Neural cell (in vitro differentiated cells): Measurements from ENCODE around the gene NAP1L1. TPM values are rescaled to one million over a fixed set of nuclear protein-coding genes. Genes with fewer than 3 reads are reported as not detected.

Source experiments
- H2AFZ ChIP-seq: fragments of 200-600, 300-800 bp; sonication (generic), shearing (Covaris generic); 2 replicates; pipeline ENCODE4 v1.6.0; 2014; ENCODE audit warnings: low read depth, mild to moderate bottlenecking, antibody characterized with exemption, low read length, moderate library complexity
- H3F3A ChIP-seq: fragments of 200-600 bp; shearing (Covaris generic); 2 replicates; pipeline ENCODE4 v1.6.1; 2016; ENCODE audit warnings: mild to moderate bottlenecking, moderate library complexity, mixed read lengths, antibody characterized with exemption, low read length; ENCODE audit not compliant: insufficient read depth, poor library complexity, severe bottlenecking
- H3K27ac ChIP-seq: fragments of 200-600, 300-800 bp; sonication (generic), shearing (Covaris generic); 2 replicates; pipeline ENCODE4 v1.5.1; 2014; ENCODE audit warnings: mild to moderate bottlenecking, low read length, moderate library complexity
- H3K27me3 ChIP-seq: fragments of 300-800, 200-600 bp; sonication (generic), shearing (Covaris generic); 2 replicates; pipeline ENCODE4 v1.6.0; 2014; ENCODE audit warnings: mild to moderate bottlenecking, low read depth, low read length, moderate library complexity; ENCODE audit not compliant: insufficient read depth
- H3K36me3 ChIP-seq: fragments of 300-800, 200-600 bp; sonication (generic), shearing (Covaris generic); 2 replicates; pipeline ENCODE4 v1.5.1; 2014; ENCODE audit warnings: mild to moderate bottlenecking, antibody characterized with exemption, low read length, moderate library complexity; ENCODE audit not compliant: insufficient read depth
- H3K4me2 ChIP-seq: fragments of 300-800, 200-600 bp; sonication (generic), shearing (Covaris generic); 2 replicates; pipeline ENCODE4 v1.6.0; 2014; ENCODE audit warnings: mild to moderate bottlenecking, low read length
- H3K4me3 ChIP-seq: fragments of 300-800, 200-600 bp; sonication (generic), shearing (Covaris generic); 2 replicates; pipeline ENCODE4 v1.5.1; 2014; ENCODE audit warnings: mild to moderate bottlenecking, low read length, moderate library complexity
- H3K79me2 ChIP-seq: fragments of 200-600 bp; shearing (Covaris generic); replicated peaks from 2 replicates; pipeline ENCODE4 v1.6.0; 2014; ENCODE audit warnings: mild to moderate bottlenecking, low read length, moderate library complexity; ENCODE audit not compliant: insufficient read depth
- H3K9ac ChIP-seq: fragments of 300-800, 200-600 bp; sonication (generic), shearing (Covaris generic); 2 replicates; pipeline ENCODE4 v1.6.1; 2016; ENCODE audit warnings: mild to moderate bottlenecking, low read length, mixed read lengths
- H3K9me2 ChIP-seq: fragments of 200-600 bp; shearing (Covaris generic); 2 replicates; pipeline ENCODE4 v1.6.1; 2016; ENCODE audit warnings: mild to moderate bottlenecking, low read length, mixed read lengths; ENCODE audit not compliant: insufficient read depth
- H3K9me3 ChIP-seq: fragments of 200-600, 300-800 bp; sonication (generic), shearing (Covaris generic); 2 replicates; pipeline ENCODE4 v1.6.1; 2016; ENCODE audit warnings: mild to moderate bottlenecking, mixed run types, low read length, moderate library complexity, mixed read lengths
- H4K20me1 ChIP-seq: fragments of 200-600 bp; shearing (Covaris generic); 2 replicates; pipeline ENCODE4 v1.6.1; 2016; ENCODE audit warnings: mild to moderate bottlenecking, mixed run types; ENCODE audit not compliant: insufficient read depth
- EP300 ChIP-seq: fragments of 450-650 bp; conservative IDR thresholded peaks from 2 replicates; pipeline ENCODE4 v1.6.1; 2014; ENCODE audit warnings: antibody characterized with exemption, mild to moderate bottlenecking, moderate library complexity; ENCODE audit not compliant: poor library complexity, severe bottlenecking
- EZH2 ChIP-seq: fragments of 200-600, 300-800 bp; shearing (Covaris generic), sonication (generic); IDR thresholded peaks from 2 replicates; pipeline ENCODE4 v1.6.1; 2014; ENCODE audit warnings: antibody characterized with exemption, low read length, borderline replicate concordance, mild to moderate bottlenecking; ENCODE audit not compliant: insufficient read depth, poor library complexity, severe bottlenecking
- MXI1 ChIP-seq: fragments of 450-650 bp; conservative IDR thresholded peaks from 2 replicates; pipeline ENCODE4 v1.6.1; 2014; ENCODE audit warnings: antibody characterized with exemption, mild to moderate bottlenecking; ENCODE audit not compliant: poor library complexity, severe bottlenecking
- POLR2AphosphoS5 ChIP-seq: IDR thresholded peaks from 2 replicates; pipeline ENCODE4 v1.6.1; 2012
- RAD21 ChIP-seq: fragments of 450-650 bp; conservative IDR thresholded peaks from 2 replicates; pipeline ENCODE4 v1.6.1; 2014; ENCODE audit warnings: antibody characterized with exemption, mild to moderate bottlenecking, moderate library complexity
- REST ChIP-seq: IDR thresholded peaks from 2 replicates; pipeline ENCODE4 v1.6.1; 2012; ENCODE audit warnings: borderline replicate concordance
- SMC3 ChIP-seq: fragments of 450-650 bp; conservative IDR thresholded peaks from 2 replicates; pipeline ENCODE4 v1.6.1; 2014; ENCODE audit warnings: antibody characterized with exemption, mild to moderate bottlenecking, moderate library complexity; ENCODE audit not compliant: poor library complexity
- TAF1 ChIP-seq: IDR thresholded peaks from 2 replicates; pipeline ENCODE4 v1.6.1; 2012; ENCODE audit warnings: low read depth
- polyA plus RNA-seq: library from polyadenylated mRNA; depleted of rRNA; stranded (reverse); fragments of >200 nt; gene quantifications from 2 replicates; pipeline ENCODE4 v1.2.3, GENCODE V29; 2014

Gene NAP1L1
- polyA plus RNA-seq, 1 donor from 2014 or later: 359 TPM

GRCh38 chr12:76101739-76102385 is 17.4 kb upstream of the NAP1L1 start:
- Histone ChIP-seq H4K20me1 (no peaks in the 10 kb centered on the region), H3K9ac (no peak overlapping the region), H3K4me3 (no peak overlapping the region), H3K4me2 (no peak overlapping the region), H3F3A (no peaks in the 10 kb centered on the region), H3K9me3 (no peaks in the 10 kb centered on the region), H3K36me3 (no peaks in the 10 kb centered on the region), H3K27me3 (no peaks in the 10 kb centered on the region), H2AFZ (no peak overlapping the region), H3K27ac (no peak overlapping the region), H3K79me2 (no peaks in the 10 kb centered on the region), H3K9me2 (no peaks in the 10 kb centered on the region)
- TF ChIP-seq RAD21 (no peak), SMC3 (no peak)

GRCh38 chr12:76096079-76096646 is 11.7 kb upstream of the NAP1L1 start:
- Histone ChIP-seq H3F3A (no peaks in the 10 kb centered on the region), H3K4me3 (no peak overlapping the region), H3K9ac (no peak overlapping the region), H3K9me3 (no peaks in the 10 kb centered on the region), H4K20me1 (no peaks in the 10 kb centered on the region), H3K27ac (no peak overlapping the region), H3K27me3 (no peaks in the 10 kb centered on the region), H2AFZ (no peak overlapping the region), H3K79me2 (no peaks in the 10 kb centered on the region), H3K9me2 (no peaks in the 10 kb centered on the region), H3K36me3 (no peaks in the 10 kb centered on the region), H3K4me2 (no peak overlapping the region)
- TF ChIP-seq SMC3 (no peak), MXI1 (no peak), POLR2AphosphoS5 (no peak), TAF1 (no peak)

GRCh38 chr12:76094754-76095153 is 10.3 kb upstream of the NAP1L1 start:
- Histone ChIP-seq H3K36me3 (no peaks in the 10 kb centered on the region), H3K9me3 (no peaks in the 10 kb centered on the region), H2AFZ (no peak overlapping the region), H3K9me2 (no peaks in the 10 kb centered on the region), H3K4me3 (no peak overlapping the region), H3K79me2 (no peaks in the 10 kb centered on the region), H3K9ac (no peak overlapping the region), H3F3A (no peaks in the 10 kb centered on the region), H4K20me1 (no peaks in the 10 kb centered on the region), H3K27ac (no peak overlapping the region), H3K27me3 (no peaks in the 10 kb centered on the region), H3K4me2 (no peak overlapping the region)
- TF ChIP-seq REST: no peak
- no peak for TF ChIP-seq EP300
- TF ChIP-seq EZH2: no peak
- no peak for TF ChIP-seq SMC3
- TF ChIP-seq RAD21: no peak
